Mesothelial cell of epicardium (in vitro differentiated cells): ENCODE data around the gene CAMK1. TPM values are rescaled to one million over a fixed set of nuclear protein-coding genes. Genes with fewer than 3 reads are reported as not detected.

ENCODE experiments used
- DNase-seq, 2 experiments: peaks; one replicate each; pipeline ENCODE4 v3.0.0; 2021; ENCODE audit warnings: low spot score in 2 of 2; ENCODE audit not compliant: unreplicated experiment in 2 of 2
- H3K27ac Mint-ChIP-seq: 2 replicates; pipeline ENCODE4 v1.8.0; 2021; ENCODE audit warnings: mixed read lengths
- H3K27me3 Mint-ChIP-seq: 2 replicates; pipeline ENCODE4 v1.8.0; 2021; ENCODE audit warnings: low read depth, mixed read lengths
- H3K36me3 Mint-ChIP-seq: 2 replicates; pipeline ENCODE4 v1.8.0; 2021; ENCODE audit warnings: mixed read lengths
- H3K4me1 Mint-ChIP-seq: 2 replicates; pipeline ENCODE4 v1.8.0; 2021; ENCODE audit warnings: mixed read lengths
- H3K4me3 Mint-ChIP-seq: 2 replicates; pipeline ENCODE4 v1.8.0; 2021; ENCODE audit warnings: mild to moderate bottlenecking, moderate library complexity, mixed read lengths
- H3K9me3 Mint-ChIP-seq: 2 replicates; pipeline ENCODE4 v1.8.0; 2021; ENCODE audit warnings: mixed read lengths
- total RNA-seq: library from RNA; stranded (reverse); gene quantifications from 3 replicates; pipeline ENCODE4 v1.2.1, GENCODE V29; 2021
- TF ChIP-seq, protein P1 (sequence below): fragments of 200-600 bp; sonication (generic); IDR thresholded peaks from one replicate; pipeline ENCODE4 v1.5.0; 2021; ENCODE audit warnings: antibody characterized with exemption; ENCODE audit not compliant: unreplicated experiment

The CAMK1 gene
- total RNA-seq, 1 donor from 2014 or later = 9.7 TPM

DNA sequence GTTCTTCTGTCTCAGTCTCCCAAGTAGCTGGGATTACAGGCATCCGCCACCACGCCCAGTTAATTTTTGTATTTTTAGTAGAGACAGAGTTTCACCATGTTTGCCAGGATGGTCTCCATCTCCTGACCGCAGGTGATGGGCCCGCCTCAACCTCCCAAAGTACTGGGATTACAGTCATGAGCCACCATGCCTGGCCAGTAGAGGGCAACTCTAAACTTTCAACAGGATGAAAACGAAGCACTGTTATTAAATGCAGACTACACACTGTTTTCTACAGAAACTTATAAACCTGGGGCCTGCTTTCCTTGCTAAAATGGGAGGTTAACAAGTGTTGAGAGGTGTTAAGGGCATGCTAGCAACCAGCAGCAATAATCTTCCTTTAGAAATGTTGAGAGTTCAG lies 30.8 kb upstream of the CAMK1 start:
- Mint-ChIP-seq H3K27me3 (no peaks in the 10 kb centered on the region), H3K9me3 (no peaks in the 10 kb centered on the region), H3K4me3 (no peak overlapping the region), H3K4me1 (no peaks in the 10 kb centered on the region), H3K36me3 (peaks cover 34% of the 10 kb centered on the region), H3K27ac (no peak overlapping the region)
- DNase-seq = no peak
- TF ChIP-seq, protein P1, sequence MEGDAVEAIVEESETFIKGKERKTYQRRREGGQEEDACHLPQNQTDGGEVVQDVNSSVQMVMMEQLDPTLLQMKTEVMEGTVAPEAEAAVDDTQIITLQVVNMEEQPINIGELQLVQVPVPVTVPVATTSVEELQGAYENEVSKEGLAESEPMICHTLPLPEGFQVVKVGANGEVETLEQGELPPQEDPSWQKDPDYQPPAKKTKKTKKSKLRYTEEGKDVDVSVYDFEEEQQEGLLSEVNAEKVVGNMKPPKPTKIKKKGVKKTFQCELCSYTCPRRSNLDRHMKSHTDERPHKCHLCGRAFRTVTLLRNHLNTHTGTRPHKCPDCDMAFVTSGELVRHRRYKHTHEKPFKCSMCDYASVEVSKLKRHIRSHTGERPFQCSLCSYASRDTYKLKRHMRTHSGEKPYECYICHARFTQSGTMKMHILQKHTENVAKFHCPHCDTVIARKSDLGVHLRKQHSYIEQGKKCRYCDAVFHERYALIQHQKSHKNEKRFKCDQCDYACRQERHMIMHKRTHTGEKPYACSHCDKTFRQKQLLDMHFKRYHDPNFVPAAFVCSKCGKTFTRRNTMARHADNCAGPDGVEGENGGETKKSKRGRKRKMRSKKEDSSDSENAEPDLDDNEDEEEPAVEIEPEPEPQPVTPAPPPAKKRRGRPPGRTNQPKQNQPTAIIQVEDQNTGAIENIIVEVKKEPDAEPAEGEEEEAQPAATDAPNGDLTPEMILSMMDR = peak; percentile 39

DNA sequence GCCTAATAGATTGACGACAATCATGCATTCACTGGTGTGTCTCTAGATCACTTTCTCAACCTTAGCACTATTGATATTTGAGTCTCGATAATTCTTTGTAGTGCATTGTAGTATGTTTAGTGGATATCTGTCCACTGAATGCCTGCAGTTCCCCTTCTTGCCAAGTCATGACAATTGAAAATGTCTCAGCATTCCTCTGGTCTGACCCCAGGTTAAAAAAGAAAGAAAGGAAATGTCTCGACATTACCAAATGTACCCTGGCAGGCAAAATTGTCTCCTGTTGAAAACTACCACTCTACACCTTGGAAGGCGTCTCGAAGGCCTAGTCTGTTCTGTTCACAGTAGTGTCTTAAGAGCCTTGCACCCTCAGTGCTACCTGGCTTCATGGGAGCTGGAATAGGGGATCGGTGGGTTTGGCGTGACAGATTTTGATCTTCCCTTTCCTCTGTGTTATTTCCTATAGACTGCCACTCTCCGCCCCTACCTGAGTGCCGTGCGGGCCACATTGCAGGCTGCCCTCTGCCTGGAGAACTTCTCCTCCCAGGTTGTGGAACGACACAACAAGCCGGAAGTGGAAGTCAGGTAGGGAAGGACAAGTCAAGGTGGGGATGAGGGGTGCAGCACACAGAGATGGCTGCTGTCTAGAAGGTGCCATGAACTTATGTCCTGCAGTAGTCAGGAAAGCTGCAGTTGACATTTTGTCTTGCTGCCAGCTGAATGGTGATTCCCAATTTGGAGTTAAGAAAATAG lies 27.6 kb upstream of the CAMK1 start:
- Mint-ChIP-seq H3K27me3 (no peaks in the 10 kb centered on the region), H3K27ac (no peak overlapping the region), H3K36me3 (peaks cover 24% of the 10 kb centered on the region), H3K4me3 (no peak overlapping the region), H3K4me1 (peaks cover 12% of the 10 kb centered on the region), H3K9me3 (no peaks in the 10 kb centered on the region)
- no peak for DNase-seq
- TF ChIP-seq, protein P1 = no peak

DNA sequence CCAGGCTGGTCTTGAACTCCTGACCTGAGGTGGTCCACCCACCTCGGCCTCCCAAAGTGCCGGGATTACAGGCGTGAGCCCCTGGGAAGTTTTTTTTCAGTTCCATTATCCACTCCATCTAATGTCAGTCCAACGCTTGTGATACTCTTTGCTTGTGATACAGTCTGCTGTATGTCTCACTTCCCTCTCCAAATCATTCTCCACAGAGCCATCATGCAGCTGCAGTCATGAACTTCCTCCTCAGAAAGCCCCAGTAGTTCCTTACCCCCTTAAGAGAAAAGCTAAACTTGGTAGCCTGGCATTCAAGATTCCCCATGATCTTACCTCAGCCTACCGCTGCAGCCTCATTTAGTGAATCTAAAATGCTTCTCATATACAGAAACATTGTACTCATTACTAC lies 25.5 kb upstream of the CAMK1 start:
- peaks cover 22% of the 10 kb centered on the region for H3K4me1 Mint-ChIP-seq
- DNase-seq = no peak
- H3K27ac Mint-ChIP-seq = peak overlapping the region; percentile 35
- TF ChIP-seq, protein P1 = no peak
- H3K4me3 Mint-ChIP-seq = peak overlapping the region; percentile 48
- no peaks in the 10 kb centered on the region for H3K9me3 Mint-ChIP-seq
- H3K27me3 Mint-ChIP-seq = no peaks in the 10 kb centered on the region
- peaks cover 21% of the 10 kb centered on the region for H3K36me3 Mint-ChIP-seq

DNA sequence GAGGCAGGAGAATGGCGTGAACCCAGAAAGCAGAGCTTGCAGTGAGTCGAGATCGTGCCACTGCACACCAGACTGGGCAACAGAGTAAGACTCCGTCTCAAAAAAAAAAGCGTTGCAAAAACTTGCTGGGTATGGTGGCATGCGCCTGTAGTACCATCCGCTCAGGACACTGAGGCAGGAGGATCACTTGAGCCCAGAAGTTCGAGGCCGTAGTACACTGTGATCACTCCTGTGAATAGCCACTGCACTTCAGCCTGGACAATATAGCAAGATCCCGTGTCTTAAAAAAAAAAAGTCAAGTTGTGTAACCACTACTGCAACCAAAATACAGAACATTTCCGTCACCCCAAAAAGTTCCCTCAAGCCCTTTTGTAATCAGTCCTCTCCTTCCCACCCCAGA lies 24.7 kb upstream of the CAMK1 start:
- TF ChIP-seq, protein P1 = no peak
- H3K27ac Mint-ChIP-seq = peak overlapping the region; percentile 69
- H3K36me3 Mint-ChIP-seq = peaks cover 25% of the 10 kb centered on the region
- DNase-seq = no peak
- H3K27me3 Mint-ChIP-seq = no peaks in the 10 kb centered on the region
- peaks cover 22% of the 10 kb centered on the region for H3K4me1 Mint-ChIP-seq
- H3K4me3 Mint-ChIP-seq = peak overlapping the region; percentile 98
- no peaks in the 10 kb centered on the region for H3K9me3 Mint-ChIP-seq

DNA sequence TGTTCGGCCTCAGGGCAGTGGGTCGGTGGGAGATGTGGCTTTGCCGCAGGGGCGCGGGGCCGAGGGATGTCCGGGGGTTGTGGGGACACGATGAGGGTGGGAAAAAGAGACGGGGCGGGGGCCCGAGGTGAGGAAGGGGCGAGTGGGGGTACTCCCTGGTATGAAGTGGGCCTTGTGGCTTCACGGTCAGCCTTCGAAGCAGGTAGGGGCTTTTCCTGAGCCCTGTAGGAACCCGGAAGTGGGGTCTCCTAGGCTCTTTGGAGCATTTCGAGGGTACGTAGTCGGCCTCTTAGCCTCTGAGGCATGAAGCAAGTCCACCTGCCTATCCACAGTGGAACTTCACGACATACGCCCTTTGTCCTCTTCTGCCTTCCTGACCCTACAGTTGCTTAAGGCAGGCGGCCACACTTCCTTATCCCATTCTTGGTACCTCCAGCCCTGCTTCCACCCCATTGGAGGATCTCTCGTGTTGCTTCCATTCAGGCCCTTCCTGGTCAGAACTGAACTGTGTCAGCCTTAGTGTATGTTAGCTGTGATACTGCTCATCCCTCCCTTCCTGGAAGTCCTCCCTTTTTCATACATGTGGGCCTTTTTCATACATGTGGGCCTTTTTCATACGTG lies 23.5 kb upstream of the CAMK1 start:
- H3K27me3 Mint-ChIP-seq = no peaks in the 10 kb centered on the region
- H3K9me3 Mint-ChIP-seq = no peaks in the 10 kb centered on the region
- no peak for DNase-seq
- H3K36me3 Mint-ChIP-seq = peaks cover 29% of the 10 kb centered on the region
- H3K27ac Mint-ChIP-seq = peak overlapping the region; percentile 100
- H3K4me3 Mint-ChIP-seq = peak overlapping the region; percentile 98
- H3K4me1 Mint-ChIP-seq = peaks cover 22% of the 10 kb centered on the region
- TF ChIP-seq, protein P1 = no peak
